HAP-1 (cell line): ENCODE results near the gene ARPC4.
"Not testable (repeated sequence)": the region's sequence is repeated elsewhere in the genome, so short reads cannot be mapped to it uniquely, and the experiment has no call there.

Source experiments
- DNase-seq, 2 experiments: peaks; one replicate each; pipeline ENCODE4 v3.0.0-alpha.2; 2016 to 2020; ENCODE audit warnings: low spot score in 2 of 2
- H3K27me3 ChIP-seq: fragments of 250-450 bp; sonication (Bioruptor Pico); 2 replicates; pipeline ENCODE4 v1.5.1; 2020; ENCODE audit warnings: low read depth, mild to moderate bottlenecking, moderate library complexity
- H3K36me3 ChIP-seq: fragments of 250-450 bp; sonication (Bioruptor Pico); replicated peaks from 2 replicates; pipeline ENCODE4 v1.5.1; 2020; ENCODE audit warnings: mild to moderate bottlenecking
- H3K4me1 ChIP-seq: fragments of 250-450 bp; sonication (Bioruptor Pico); 2 replicates; pipeline ENCODE4 v1.5.1; 2020; ENCODE audit warnings: mild to moderate bottlenecking
- H3K4me3 ChIP-seq: fragments of 250-450 bp; sonication (Bioruptor Pico); 2 replicates; pipeline ENCODE4 v1.5.1; 2020; ENCODE audit warnings: mild to moderate bottlenecking, moderate library complexity
- H3K9me3 ChIP-seq: fragments of 250-450 bp; sonication (Bioruptor Pico); 2 replicates; pipeline ENCODE4 v1.5.1; 2020; ENCODE audit warnings: mild to moderate bottlenecking, moderate library complexity
- in situ Hi-C: fragments of 300-500 bp; cut with MboI; formaldehyde crosslinking; loops from 3 replicates; pipeline ENCODE4 v1.14.3; 2020; ENCODE audit warnings: low sequenced_read_pairs, inconsistent platforms, mixed read lengths

Gene ARPC4

GRCh38 chr3:9761919-9762318 lies 31.0 kb upstream of the ARPC4 start:
- no peaks in the 10 kb centered on the region; the same call in 1 of the 2 replicates for H3K36me3 ChIP-seq
- no peak for DNase-seq
- in situ Hi-C loops, result no loop called here

DNA sequence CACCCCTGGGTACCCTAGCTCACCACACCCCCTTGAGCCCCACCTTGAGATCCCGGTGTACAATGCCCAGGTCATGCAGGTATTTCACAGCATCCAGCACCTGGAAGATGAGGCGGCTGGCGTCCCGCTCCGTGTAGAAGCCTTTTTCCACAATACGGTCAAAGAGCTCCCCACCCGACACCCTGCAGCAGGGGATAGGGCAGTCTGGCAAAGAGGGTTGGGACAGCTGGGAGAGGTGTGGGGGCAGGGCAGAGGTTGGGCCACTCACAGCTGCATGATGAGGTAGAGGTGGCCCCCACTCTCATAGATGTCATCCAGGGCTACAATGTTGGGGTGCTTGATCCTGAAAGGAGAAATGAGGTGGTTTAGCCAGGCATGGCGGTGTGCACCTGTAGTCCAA lies 30.0 kb upstream of the ARPC4 start:
- in situ Hi-C loops, result no loop called here
- no peaks in the 10 kb centered on the region for H3K9me3 ChIP-seq
- no peak overlapping the region for H3K4me3 ChIP-seq

More at GRCh38 chr3:9761919-9762318, 31.0 kb upstream of the ARPC4 start:
- Histone ChIP-seq H3K27me3 (no peaks in the 10 kb centered on the region), H3K4me3 (no peak overlapping the region), H3K9me3 (no peaks in the 10 kb centered on the region), H3K4me1 (no peaks in the 10 kb centered on the region)

GRCh38 chr3:9765865-9766264 lies 27.0 kb upstream of the ARPC4 start:
- DNase-seq, result no peak
- H3K4me1 ChIP-seq, result no peaks in the 10 kb centered on the region
- in situ Hi-C loops, result no loop called here

More for the DNA sequence above, 30.0 kb upstream of the ARPC4 start:
- Histone ChIP-seq H3K36me3 (no peaks in the 10 kb centered on the region; the same call in 1 of the 2 replicates), H3K27me3 (no peaks in the 10 kb centered on the region), H3K4me1 (no peaks in the 10 kb centered on the region)
- no peak for DNase-seq

GRCh38 chr3:9767418-9767817 lies 25.5 kb upstream of the ARPC4 start:
- H3K36me3 ChIP-seq, result no peaks in the 10 kb centered on the region
- H3K27me3 ChIP-seq, result no peaks in the 10 kb centered on the region
- no peak overlapping the region for H3K4me3 ChIP-seq

More at GRCh38 chr3:9765865-9766264, 27.0 kb upstream of the ARPC4 start:
- H3K4me3 ChIP-seq, result no peak overlapping the region
- no peaks in the 10 kb centered on the region for H3K36me3 ChIP-seq
- H3K9me3 ChIP-seq, result no peaks in the 10 kb centered on the region
- no peaks in the 10 kb centered on the region for H3K27me3 ChIP-seq

DNA sequence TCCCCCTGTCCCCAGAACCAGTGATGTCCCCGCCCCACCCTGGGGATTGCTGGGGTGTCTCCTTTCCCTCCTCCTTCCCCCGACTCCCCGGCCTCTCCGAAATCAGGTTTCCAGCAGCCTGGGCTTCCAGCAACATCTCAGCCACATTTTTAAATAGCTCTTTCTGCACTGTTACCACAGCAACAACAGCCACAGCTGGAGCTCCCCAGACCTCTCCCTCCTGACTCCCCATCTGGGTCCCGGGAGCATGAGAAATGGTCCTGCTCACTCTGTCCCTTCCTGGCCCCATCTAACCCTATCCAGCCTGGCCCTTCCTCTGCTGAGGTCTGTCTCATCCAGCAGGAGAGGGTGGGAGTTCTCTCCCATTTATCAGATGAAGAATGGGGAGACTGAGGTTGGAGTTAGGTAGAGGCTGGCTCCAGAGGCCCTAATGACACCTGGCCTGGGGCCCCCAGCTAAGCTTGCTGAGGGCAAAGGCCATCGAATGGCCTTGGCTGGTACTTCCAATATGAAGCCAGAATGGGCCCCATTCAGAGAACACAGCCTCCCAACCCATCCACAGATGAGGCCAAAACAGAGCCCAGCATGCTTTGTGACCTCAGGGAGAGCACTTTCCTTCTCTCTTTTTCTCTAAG lies 24.6 kb upstream of the ARPC4 start:
- Histone ChIP-seq H3K36me3 (no peaks in the 10 kb centered on the region), H3K27me3 (no peaks in the 10 kb centered on the region), H3K4me1 (no peaks in the 10 kb centered on the region), H3K9me3 (no peaks in the 10 kb centered on the region), H3K4me3 (no peak overlapping the region)
- no peak for DNase-seq
- in situ Hi-C loops, result no loop called here

More at GRCh38 chr3:9767418-9767817, 25.5 kb upstream of the ARPC4 start:
- no peak for DNase-seq
- in situ Hi-C loops, result no loop called here
- H3K4me1 ChIP-seq, result no peaks in the 10 kb centered on the region
- no peaks in the 10 kb centered on the region for H3K9me3 ChIP-seq

DNA sequence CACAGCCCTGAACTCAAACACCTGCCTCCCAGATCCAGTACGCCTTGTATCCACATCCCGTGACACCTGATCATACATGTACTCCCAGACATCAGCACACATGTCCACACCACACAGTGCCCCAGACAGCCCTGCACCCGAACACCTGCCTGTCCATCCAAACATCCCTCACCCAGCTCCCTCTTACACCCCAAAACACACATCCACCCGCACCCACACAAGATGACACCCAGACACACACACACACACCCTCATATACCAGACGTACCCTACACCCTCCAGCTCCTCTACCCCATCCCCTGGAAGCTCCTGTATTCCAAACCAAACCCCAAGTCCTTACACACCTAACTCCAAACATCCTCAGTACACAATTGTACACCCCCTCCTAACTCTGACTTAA lies 23.9 kb upstream of the ARPC4 start:
- Histone ChIP-seq H3K4me3 (no peak overlapping the region), H3K36me3 (no peaks in the 10 kb centered on the region), H3K9me3 (no peaks in the 10 kb centered on the region), H3K27me3 (no peaks in the 10 kb centered on the region), H3K4me1 (no peaks in the 10 kb centered on the region)
- DNase-seq, result no peak
- in situ Hi-C loops, result no loop called here

DNA sequence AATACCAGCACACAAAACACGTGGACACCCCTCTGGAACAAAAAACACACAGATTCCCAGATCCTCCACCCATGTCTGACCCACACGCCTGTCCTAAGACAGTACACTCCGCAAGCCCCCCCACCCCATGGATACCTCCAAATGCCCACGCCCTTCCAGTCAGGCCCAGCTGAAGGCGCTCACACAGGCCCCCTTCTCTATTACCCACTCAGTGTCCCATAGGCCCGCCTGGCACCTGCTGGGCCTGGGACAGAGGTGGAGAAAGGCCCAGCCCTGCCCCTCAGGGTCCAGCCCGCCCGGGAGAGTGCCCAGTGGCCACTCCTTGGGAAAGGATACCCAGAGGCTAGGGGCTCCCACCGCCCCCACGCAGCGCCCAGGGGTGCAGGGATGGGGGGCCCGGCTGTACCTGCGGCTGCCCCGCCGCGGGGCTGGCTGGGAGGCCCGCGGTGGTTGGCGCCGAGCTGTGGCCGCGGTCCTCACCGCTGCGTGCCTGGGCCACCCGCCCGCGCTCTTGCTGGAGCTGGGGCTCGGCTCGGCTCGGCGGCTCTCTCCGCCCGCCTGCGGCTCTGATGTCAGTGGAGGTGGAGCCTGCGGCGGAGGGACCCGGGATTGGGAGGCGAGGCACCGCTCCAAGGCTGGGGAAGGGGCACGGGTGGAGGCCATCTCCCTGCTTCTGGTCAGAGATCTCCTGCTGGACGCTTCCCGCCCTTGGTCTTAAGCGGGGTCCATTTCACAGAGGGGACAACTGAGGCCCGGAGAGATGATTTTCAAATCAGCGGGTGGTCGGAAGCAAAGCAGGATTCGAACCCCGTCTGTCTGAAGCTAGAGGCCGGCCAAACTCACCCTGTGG lies 23.2 kb upstream of the ARPC4 start, which contains the start of gene CAMK1:
TSS of gene CAMK1 (minus strand) at position 522 of the 850 bp plus-strand sequence. CDS start 2,198 bp downstream, outside the sequence.
- no peaks in the 10 kb centered on the region for H3K9me3 ChIP-seq
- no peak within 1 kb of the TSS for H3K4me3 ChIP-seq
- H3K4me1 ChIP-seq, result no peaks in the 10 kb centered on the region
- H3K27me3 ChIP-seq, result no peaks in the 10 kb centered on the region
- in situ Hi-C loops, result no loop called here
- no peaks in the 10 kb centered on the region for H3K36me3 ChIP-seq
- no peak for DNase-seq

GRCh38 chr3:9770276-9770812 lies 22.5 kb upstream of the ARPC4 start:
- Histone ChIP-seq H3K4me1 (no peaks in the 10 kb centered on the region), H3K36me3 (no peaks in the 10 kb centered on the region), H3K4me3 (no peak overlapping the region), H3K9me3 (no peaks in the 10 kb centered on the region), H3K27me3 (no peaks in the 10 kb centered on the region)
- in situ Hi-C loops, result no loop called here
- DNase-seq, result no peak

- H3K36me3 ChIP-seq, H3K4me1 ChIP-seq, H3K9me3 ChIP-seq, DNase-seq, H3K4me3 ChIP-seq, H3K27me3 ChIP-seq, in situ Hi-C loops: not testable (repeated sequence)
Measured at GRCh38 chr3:9771007-9771406, 21.9 kb upstream of the ARPC4 start.

GRCh38 chr3:9776896-9777693 lies 15.8 kb upstream of the ARPC4 start:
- H3K27me3 ChIP-seq, result no peaks in the 10 kb centered on the region

GRCh38 chr3:9777694-9778021 lies 15.2 kb upstream of the ARPC4 start:
- in situ Hi-C loops, result no loop called here
- H3K27me3 ChIP-seq, result no peaks in the 10 kb centered on the region
- H3K4me1 ChIP-seq, result no peaks in the 10 kb centered on the region
- no peak overlapping the region for H3K4me3 ChIP-seq
- H3K36me3 ChIP-seq, result peaks cover 16% of the 10 kb centered on the region
- H3K9me3 ChIP-seq, result no peaks in the 10 kb centered on the region
- DNase-seq, result no peak

More at GRCh38 chr3:9776896-9777693, 15.8 kb upstream of the ARPC4 start:
- peaks cover 11% of the 10 kb centered on the region for H3K36me3 ChIP-seq
- in situ Hi-C loops, result no loop called here
- no peaks in the 10 kb centered on the region for H3K4me1 ChIP-seq
- H3K4me3 ChIP-seq, result no peak overlapping the region
- no peak for DNase-seq
- H3K9me3 ChIP-seq, result no peaks in the 10 kb centered on the region

DNA sequence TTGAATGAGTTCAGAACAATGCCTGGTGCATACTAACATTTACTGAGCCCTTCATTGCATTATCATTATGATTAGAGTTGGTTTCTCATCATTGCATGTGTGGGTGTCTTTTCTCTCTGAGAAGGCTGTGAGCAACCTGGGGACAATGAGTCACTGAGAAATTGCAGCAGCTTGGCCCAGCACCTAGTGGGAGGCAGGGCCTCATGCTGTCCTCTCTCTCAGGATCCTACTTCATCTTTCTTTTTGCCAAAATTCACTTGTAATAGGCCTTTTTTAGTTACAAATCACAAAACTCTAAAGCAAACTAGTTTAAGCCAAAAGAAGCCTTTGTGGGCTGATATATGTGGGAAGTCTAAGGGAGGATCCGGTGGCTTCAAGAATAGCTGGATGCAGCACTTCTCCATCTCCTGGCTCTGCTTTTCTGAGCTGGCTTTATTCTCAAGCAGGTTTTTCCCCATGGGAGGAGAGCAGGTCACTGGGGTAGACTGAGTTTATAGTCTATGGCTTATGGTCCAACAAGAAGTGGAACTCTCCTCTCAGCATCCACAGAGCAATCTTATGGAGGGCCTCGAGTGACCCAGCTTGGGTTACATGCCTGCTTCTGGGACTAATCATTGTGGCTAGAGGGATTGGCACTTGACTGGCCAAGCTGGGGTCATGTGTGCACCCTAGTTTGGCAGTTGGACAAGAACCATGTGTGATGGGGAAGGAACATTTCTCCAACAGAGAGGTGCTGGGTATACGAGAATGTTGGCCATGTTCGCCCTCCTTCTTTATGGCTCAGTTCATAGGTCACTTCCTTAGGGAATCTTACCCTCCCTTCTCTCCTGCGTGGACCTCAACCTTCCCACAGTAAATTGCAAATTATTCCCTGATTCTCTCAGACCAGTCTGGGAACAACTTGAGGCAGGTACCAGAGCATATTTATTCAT lies 14.5 kb upstream of the ARPC4 start:
- Histone ChIP-seq H3K27me3 (no peaks in the 10 kb centered on the region), H3K4me1 (no peaks in the 10 kb centered on the region), H3K36me3 (peaks cover 21% of the 10 kb centered on the region), H3K4me3 (no peak overlapping the region), H3K9me3 (no peaks in the 10 kb centered on the region)
- DNase-seq, result no peak
- in situ Hi-C loops, result no loop called here
